Dendritic cell treated with granulocyte-macrophage colony-stimulating factor and Interleukin-4, amounts not matched to agents 40 ng/mL and 50 ng/mL, for 4 days (primary cell): ENCODE measurements around the gene ARHGAP19.
A peak's percentile ranks its signal among the peaks of the same experiment; 100 is the strongest.
"Not testable (repeated sequence)": the region's sequence is repeated elsewhere in the genome, so short reads cannot be mapped to it uniquely, and the experiment has no call there.

Experiments
- H3K27ac Mint-ChIP-seq: one replicate; pipeline ENCODE4 v1.8.0; 2022; ENCODE audit warnings: mild to moderate bottlenecking, mixed read lengths
- H3K27me3 Mint-ChIP-seq: one replicate; pipeline ENCODE4 v1.8.0; 2022; ENCODE audit warnings: mild to moderate bottlenecking, mixed read lengths
- H3K36me3 Mint-ChIP-seq: one replicate; pipeline ENCODE4 v1.8.0; 2022; ENCODE audit warnings: low read depth, mixed read lengths
- H3K4me1 Mint-ChIP-seq: one replicate; pipeline ENCODE4 v1.8.0; 2022; ENCODE audit warnings: low read depth, mixed read lengths
- H3K4me3 Mint-ChIP-seq: one replicate; pipeline ENCODE4 v1.8.0; 2022; ENCODE audit warnings: mild to moderate bottlenecking, moderate library complexity, mixed read lengths
- H3K9me3 Mint-ChIP-seq: one replicate; pipeline ENCODE4 v1.8.0; 2022; ENCODE audit warnings: mixed read lengths
- intact Hi-C: fragments of 100-400 bp; cut with micrococcal nuclease; formaldehyde crosslinking; loops from one replicate; pipeline ENCODE4 v1.15.0; 2022

ARHGAP19 gene

GRCh38 chr10:97280783-97281182 is 11.7 kb downstream of the ARHGAP19 start:
- H3K36me3 Mint-ChIP-seq: peaks cover 2% of the 10 kb centered on the region
- peak overlapping the region; percentile 77 for H3K27ac Mint-ChIP-seq
- no peaks in the 10 kb centered on the region for H3K9me3 Mint-ChIP-seq
- intact Hi-C loops: no loop called here
- H3K4me1 Mint-ChIP-seq: peaks cover 18% of the 10 kb centered on the region
- no peaks in the 10 kb centered on the region for H3K27me3 Mint-ChIP-seq
- H3K4me3 Mint-ChIP-seq: no peak overlapping the region

GRCh38 chr10:97279121-97279815 is 13.2 kb downstream of the ARHGAP19 start:
- H3K4me3 Mint-ChIP-seq: no peak overlapping the region
- peak overlapping the region; percentile 77 for H3K27ac Mint-ChIP-seq
- H3K9me3 Mint-ChIP-seq: no peaks in the 10 kb centered on the region
- H3K27me3 Mint-ChIP-seq: no peaks in the 10 kb centered on the region
- no peaks in the 10 kb centered on the region for H3K36me3 Mint-ChIP-seq
- H3K4me1 Mint-ChIP-seq: peaks cover 16% of the 10 kb centered on the region
- intact Hi-C loops: loop anchor here (5.0 kb wide), 1 partner anchor 53 kb away; the partner anchor contains the start of gene FRAT2

GRCh38 chr10:97278491-97278989 is 13.9 kb downstream of the ARHGAP19 start:
- intact Hi-C loops: loop anchor here (5.0 kb wide), 1 partner anchor 54 kb away; the partner anchor contains the start of gene FRAT2
- peaks cover 16% of the 10 kb centered on the region for H3K4me1 Mint-ChIP-seq
- no peaks in the 10 kb centered on the region for H3K27me3 Mint-ChIP-seq
- peak overlapping the region; percentile 77 for H3K27ac Mint-ChIP-seq
- no peaks in the 10 kb centered on the region for H3K9me3 Mint-ChIP-seq
- H3K36me3 Mint-ChIP-seq: no peaks in the 10 kb centered on the region
- no peak overlapping the region for H3K4me3 Mint-ChIP-seq

GRCh38 chr10:97277551-97277950 is 14.9 kb downstream of the ARHGAP19 start:
- Mint-ChIP-seq H3K27me3 (no peaks in the 10 kb centered on the region), H3K27ac (no peak overlapping the region), H3K4me3 (no peak overlapping the region), H3K4me1 (peaks cover 16% of the 10 kb centered on the region), H3K36me3 (no peaks in the 10 kb centered on the region), H3K9me3 (no peaks in the 10 kb centered on the region)
- intact Hi-C loops: loop anchor here (5.0 kb wide), 1 partner anchor 55 kb away; the partner anchor contains the start of gene FRAT2

- intact Hi-C loops: loop anchor here (5.0 kb wide), 1 partner anchor 57 kb away; the partner anchor contains the start of gene FRAT2
- H3K4me3 Mint-ChIP-seq: no peak overlapping the region
Measured at GRCh38 chr10:97274828-97275227, 17.6 kb downstream of the ARHGAP19 start.

GRCh38 chr10:97273700-97274099 is 18.7 kb downstream of the ARHGAP19 start:
- Mint-ChIP-seq H3K4me1 (peaks cover 10% of the 10 kb centered on the region), H3K36me3 (no peaks in the 10 kb centered on the region), H3K27ac (no peak overlapping the region), H3K9me3 (no peaks in the 10 kb centered on the region), H3K4me3 (no peak overlapping the region), H3K27me3 (no peaks in the 10 kb centered on the region)
- intact Hi-C loops: no loop called here

More at GRCh38 chr10:97274828-97275227, 17.6 kb downstream of the ARHGAP19 start:
- H3K9me3 Mint-ChIP-seq: no peaks in the 10 kb centered on the region
- H3K4me1 Mint-ChIP-seq: peaks cover 19% of the 10 kb centered on the region
- H3K27me3 Mint-ChIP-seq: no peaks in the 10 kb centered on the region
- no peaks in the 10 kb centered on the region for H3K36me3 Mint-ChIP-seq
- no peak overlapping the region for H3K27ac Mint-ChIP-seq

GRCh38 chr10:97270523-97271154 is 21.8 kb downstream of the ARHGAP19 start:
- intact Hi-C loops: no loop called here
- Mint-ChIP-seq H3K36me3 (peaks cover 14% of the 10 kb centered on the region), H3K9me3 (peaks cover 11% of the 10 kb centered on the region), H3K4me1 (peaks cover 4% of the 10 kb centered on the region), H3K4me3 (no peak overlapping the region), H3K27me3 (no peaks in the 10 kb centered on the region), H3K27ac (no peak overlapping the region)

- peaks cover 4% of the 10 kb centered on the region for H3K4me1 Mint-ChIP-seq
- peaks cover 11% of the 10 kb centered on the region for H3K9me3 Mint-ChIP-seq
- no peaks in the 10 kb centered on the region for H3K27me3 Mint-ChIP-seq
- no peak overlapping the region for H3K27ac Mint-ChIP-seq
- intact Hi-C loops: no loop called here
- peaks cover 40% of the 10 kb centered on the region for H3K36me3 Mint-ChIP-seq
- no peak overlapping the region for H3K4me3 Mint-ChIP-seq
Measured at GRCh38 chr10:97267671-97268070, 24.8 kb downstream of the ARHGAP19 start.

GRCh38 chr10:97265095-97265494 is 27.3 kb downstream of the ARHGAP19 start:
- H3K4me1 Mint-ChIP-seq, H3K27ac Mint-ChIP-seq, H3K4me3 Mint-ChIP-seq, H3K27me3 Mint-ChIP-seq, intact Hi-C loops: not testable (repeated sequence)
- peaks cover 51% of the 10 kb centered on the region for H3K36me3 Mint-ChIP-seq
- H3K9me3 Mint-ChIP-seq: peaks cover 11% of the 10 kb centered on the region

- Mint-ChIP-seq H3K9me3 (peaks cover 11% of the 10 kb centered on the region), H3K27me3 (no peaks in the 10 kb centered on the region), H3K27ac (no peak overlapping the region), H3K4me3 (no peak overlapping the region), H3K36me3 (peaks cover 58% of the 10 kb centered on the region), H3K4me1 (no peaks in the 10 kb centered on the region)
- intact Hi-C loops: no loop called here
Measured at GRCh38 chr10:97263971-97264370, 28.5 kb downstream of the ARHGAP19 start.

GRCh38 chr10:97261656-97262055 is 30.8 kb downstream of the ARHGAP19 start:
- no peaks in the 10 kb centered on the region for H3K27me3 Mint-ChIP-seq

GRCh38 chr10:97261183-97261582 is 31.3 kb downstream of the ARHGAP19 start:
- Mint-ChIP-seq H3K27ac (no peak overlapping the region), H3K27me3 (no peaks in the 10 kb centered on the region), H3K9me3 (no peaks in the 10 kb centered on the region), H3K4me1 (peaks cover 4% of the 10 kb centered on the region), H3K36me3 (peaks cover 75% of the 10 kb centered on the region), H3K4me3 (no peak overlapping the region)
- intact Hi-C loops: no loop called here

More at GRCh38 chr10:97261656-97262055, 30.8 kb downstream of the ARHGAP19 start:
- Mint-ChIP-seq H3K36me3 (peaks cover 73% of the 10 kb centered on the region), H3K4me3 (no peak overlapping the region), H3K4me1 (no peaks in the 10 kb centered on the region), H3K27ac (no peak overlapping the region), H3K9me3 (peaks cover 4% of the 10 kb centered on the region)
- intact Hi-C loops: no loop called here

- Mint-ChIP-seq H3K4me1 (peaks cover 8% of the 10 kb centered on the region), H3K4me3 (no peak overlapping the region), H3K27me3 (no peaks in the 10 kb centered on the region), H3K36me3 (peaks cover 76% of the 10 kb centered on the region), H3K27ac (no peak overlapping the region), H3K9me3 (no peaks in the 10 kb centered on the region)
- intact Hi-C loops: no loop called here
Measured at GRCh38 chr10:97259119-97259518, 33.3 kb downstream of the ARHGAP19 start.

GRCh38 chr10:97256356-97256755 is 36.1 kb downstream of the ARHGAP19 start:
- Mint-ChIP-seq H3K4me1 (peaks cover 8% of the 10 kb centered on the region), H3K9me3 (no peaks in the 10 kb centered on the region), H3K4me3 (no peak overlapping the region), H3K27ac (no peak overlapping the region), H3K36me3 (peaks cover 69% of the 10 kb centered on the region), H3K27me3 (no peaks in the 10 kb centered on the region)
- intact Hi-C loops: no loop called here
